ENCODE measurements around the gene APBA2.
"Not testable (repeated sequence)": the region's sequence is repeated elsewhere in the genome, so short reads cannot be mapped to it uniquely, and the experiment has no call there.

APBA2 gene

GRCh38 chr15:28853654-28854053 lies 32.1 kb upstream of the APBA2 start:
- not testable (repeated sequence) for H3K9me3 ChIP-seq (ENCODE audit: control insufficient read depth in 1 of 2, low read length in 2 of 2); H3K4me3 ChIP-seq (ENCODE audit: low read depth in 1 of 2, low read length in 2 of 2); H3K27me3 ChIP-seq (ENCODE audit: control insufficient read depth in 1 of 2, insufficient read depth in 2 of 2, low read length in 2 of 2); H3K9ac ChIP-seq (ENCODE audit: low read depth in 1 of 2, low read length in 2 of 2); H3K36me3 ChIP-seq (ENCODE audit: control insufficient read depth in 1 of 2, insufficient read depth in 2 of 2, low read length in 2 of 2); H3K27ac ChIP-seq (ENCODE audit: low read depth, low read length); H3K4me1 ChIP-seq (ENCODE audit: control insufficient read depth in 1 of 2, insufficient read depth in 2 of 2, low read length in 2 of 2)

GRCh38 chr15:28854578-28854977 lies 31.2 kb upstream of the APBA2 start:
- H3K36me3 ChIP-seq (ENCODE audit: control insufficient read depth in 1 of 2, insufficient read depth in 2 of 2, low read length in 2 of 2) = not testable (repeated sequence)

GRCh38 chr15:28861031-28861534 lies 24.7 kb upstream of the APBA2 start:
- no peak overlapping the region for H3K4me3 ChIP-seq (ENCODE audit: low read depth in 1 of 2, low read length in 2 of 2)
- H3K27ac ChIP-seq (ENCODE audit: low read depth, low read length) = no peak overlapping the region
- H3K27me3 ChIP-seq (ENCODE audit: control insufficient read depth in 1 of 2, insufficient read depth in 2 of 2, low read length in 2 of 2) = no peaks in the 10 kb centered on the region
- H3K9me3 ChIP-seq (ENCODE audit: control insufficient read depth in 1 of 2, low read length in 2 of 2) = no peaks in the 10 kb centered on the region
- no peak overlapping the region for H3K9ac ChIP-seq (ENCODE audit: low read depth in 1 of 2, low read length in 2 of 2)
- H3K4me1 ChIP-seq (ENCODE audit: control insufficient read depth in 1 of 2, insufficient read depth in 2 of 2, low read length in 2 of 2) = no peaks in the 10 kb centered on the region
- no peaks in the 10 kb centered on the region for H3K36me3 ChIP-seq (ENCODE audit: control insufficient read depth in 1 of 2, insufficient read depth in 2 of 2, low read length in 2 of 2)

More at GRCh38 chr15:28854578-28854977, 31.2 kb upstream of the APBA2 start:
- H3K4me1 ChIP-seq (ENCODE audit: control insufficient read depth in 1 of 2, insufficient read depth in 2 of 2, low read length in 2 of 2); H3K9ac ChIP-seq (ENCODE audit: low read depth in 1 of 2, low read length in 2 of 2); H3K4me3 ChIP-seq (ENCODE audit: low read depth in 1 of 2, low read length in 2 of 2); H3K9me3 ChIP-seq (ENCODE audit: control insufficient read depth in 1 of 2, low read length in 2 of 2); H3K27ac ChIP-seq (ENCODE audit: low read depth, low read length); H3K27me3 ChIP-seq (ENCODE audit: control insufficient read depth in 1 of 2, insufficient read depth in 2 of 2, low read length in 2 of 2): not testable (repeated sequence)

- H3K27ac ChIP-seq (ENCODE audit: low read depth, low read length); H3K36me3 ChIP-seq (ENCODE audit: control insufficient read depth in 1 of 2, insufficient read depth in 2 of 2, low read length in 2 of 2); H3K4me1 ChIP-seq (ENCODE audit: control insufficient read depth in 1 of 2, insufficient read depth in 2 of 2, low read length in 2 of 2); H3K9ac ChIP-seq (ENCODE audit: low read depth in 1 of 2, low read length in 2 of 2); H3K27me3 ChIP-seq (ENCODE audit: control insufficient read depth in 1 of 2, insufficient read depth in 2 of 2, low read length in 2 of 2); H3K4me3 ChIP-seq (ENCODE audit: low read depth in 1 of 2, low read length in 2 of 2); H3K9me3 ChIP-seq (ENCODE audit: control insufficient read depth in 1 of 2, low read length in 2 of 2): not testable (repeated sequence)
Measured at GRCh38 chr15:28861589-28862293, 24.0 kb upstream of the APBA2 start.

- H3K36me3 ChIP-seq (ENCODE audit: control insufficient read depth in 1 of 2, insufficient read depth in 2 of 2, low read length in 2 of 2) = no peaks in the 10 kb centered on the region
Measured at GRCh38 chr15:28868744-28869345, 16.9 kb upstream of the APBA2 start.

GRCh38 chr15:28871168-28871567 lies 14.6 kb upstream of the APBA2 start:
- Histone ChIP-seq H3K9me3 (ENCODE audit: control insufficient read depth in 1 of 2, low read length in 2 of 2) (peaks cover 0 to 2% of the 10 kb centered on the region in 2 donors), H3K27ac (ENCODE audit: low read depth, low read length) (no peak overlapping the region), H3K36me3 (ENCODE audit: control insufficient read depth in 1 of 2, insufficient read depth in 2 of 2, low read length in 2 of 2) (no peaks in the 10 kb centered on the region), H3K27me3 (ENCODE audit: control insufficient read depth in 1 of 2, insufficient read depth in 2 of 2, low read length in 2 of 2) (no peaks in the 10 kb centered on the region), H3K4me3 (ENCODE audit: low read depth in 1 of 2, low read length in 2 of 2) (no peak overlapping the region), H3K4me1 (ENCODE audit: control insufficient read depth in 1 of 2, insufficient read depth in 2 of 2, low read length in 2 of 2) (no peaks in the 10 kb centered on the region), H3K9ac (ENCODE audit: low read depth in 1 of 2, low read length in 2 of 2) (no peak overlapping the region)

More at GRCh38 chr15:28868744-28869345, 16.9 kb upstream of the APBA2 start:
- no peak overlapping the region for H3K4me3 ChIP-seq (ENCODE audit: low read depth in 1 of 2, low read length in 2 of 2)
- no peaks in the 10 kb centered on the region for H3K4me1 ChIP-seq (ENCODE audit: control insufficient read depth in 1 of 2, insufficient read depth in 2 of 2, low read length in 2 of 2)
- H3K27me3 ChIP-seq (ENCODE audit: control insufficient read depth in 1 of 2, insufficient read depth in 2 of 2, low read length in 2 of 2) = no peaks in the 10 kb centered on the region
- H3K9ac ChIP-seq (ENCODE audit: low read depth in 1 of 2, low read length in 2 of 2) = no peak overlapping the region
- peaks cover 0 to 2% of the 10 kb centered on the region in 2 donors for H3K9me3 ChIP-seq (ENCODE audit: control insufficient read depth in 1 of 2, low read length in 2 of 2)
- H3K27ac ChIP-seq (ENCODE audit: low read depth, low read length) = no peak overlapping the region

- no peak overlapping the region for H3K27ac ChIP-seq (ENCODE audit: low read depth, low read length)
Measured at GRCh38 chr15:28873006-28873405, 12.8 kb upstream of the APBA2 start.

GRCh38 chr15:28873585-28874190 lies 12.1 kb upstream of the APBA2 start:
- no peak overlapping the region for H3K27ac ChIP-seq (ENCODE audit: low read depth, low read length)
- no peaks in the 10 kb centered on the region for H3K4me1 ChIP-seq (ENCODE audit: control insufficient read depth in 1 of 2, insufficient read depth in 2 of 2, low read length in 2 of 2)
- no peak overlapping the region for H3K4me3 ChIP-seq (ENCODE audit: low read depth in 1 of 2, low read length in 2 of 2)
- no peak overlapping the region for H3K9ac ChIP-seq (ENCODE audit: low read depth in 1 of 2, low read length in 2 of 2)
- H3K36me3 ChIP-seq (ENCODE audit: control insufficient read depth in 1 of 2, insufficient read depth in 2 of 2, low read length in 2 of 2) = no peaks in the 10 kb centered on the region
- no peaks in the 10 kb centered on the region for H3K27me3 ChIP-seq (ENCODE audit: control insufficient read depth in 1 of 2, insufficient read depth in 2 of 2, low read length in 2 of 2)
- H3K9me3 ChIP-seq (ENCODE audit: control insufficient read depth in 1 of 2, low read length in 2 of 2) = peaks cover 0 to 2% of the 10 kb centered on the region in 2 donors

More at GRCh38 chr15:28873006-28873405, 12.8 kb upstream of the APBA2 start:
- Histone ChIP-seq H3K9me3 (ENCODE audit: control insufficient read depth in 1 of 2, low read length in 2 of 2) (peaks cover 0 to 2% of the 10 kb centered on the region in 2 donors), H3K4me3 (ENCODE audit: low read depth in 1 of 2, low read length in 2 of 2) (no peak overlapping the region), H3K36me3 (ENCODE audit: control insufficient read depth in 1 of 2, insufficient read depth in 2 of 2, low read length in 2 of 2) (no peaks in the 10 kb centered on the region), H3K27me3 (ENCODE audit: control insufficient read depth in 1 of 2, insufficient read depth in 2 of 2, low read length in 2 of 2) (no peaks in the 10 kb centered on the region), H3K4me1 (ENCODE audit: control insufficient read depth in 1 of 2, insufficient read depth in 2 of 2, low read length in 2 of 2) (no peaks in the 10 kb centered on the region), H3K9ac (ENCODE audit: low read depth in 1 of 2, low read length in 2 of 2) (no peak overlapping the region)

GRCh38 chr15:28875461-28876000 lies 10.2 kb upstream of the APBA2 start:
- H3K36me3 ChIP-seq (ENCODE audit: control insufficient read depth in 1 of 2, insufficient read depth in 2 of 2, low read length in 2 of 2) = no peaks in the 10 kb centered on the region
- no peak overlapping the region for H3K27ac ChIP-seq (ENCODE audit: low read depth, low read length)
- no peaks in the 10 kb centered on the region for H3K9me3 ChIP-seq (ENCODE audit: control insufficient read depth in 1 of 2, low read length in 2 of 2)
- no peaks in the 10 kb centered on the region for H3K4me1 ChIP-seq (ENCODE audit: control insufficient read depth in 1 of 2, insufficient read depth in 2 of 2, low read length in 2 of 2)
- no peak overlapping the region for H3K4me3 ChIP-seq (ENCODE audit: low read depth in 1 of 2, low read length in 2 of 2)
- H3K27me3 ChIP-seq (ENCODE audit: control insufficient read depth in 1 of 2, insufficient read depth in 2 of 2, low read length in 2 of 2) = no peaks in the 10 kb centered on the region
- H3K9ac ChIP-seq (ENCODE audit: low read depth in 1 of 2, low read length in 2 of 2) = no peak overlapping the region
